HG03520 (cell line): ENCODE data around the gene BLTP3B.
"Not testable (repeated sequence)": the region's sequence is repeated elsewhere in the genome, so short reads cannot be mapped to it uniquely, and the experiment has no call there.

Experiments
- ATAC-seq: cut with Tn5 transposase; IDR thresholded peaks from one replicate; pipeline ENCODE4 v1.9.1; 2021; ENCODE audit warnings: mild to moderate bottlenecking, moderate library complexity; ENCODE audit not compliant: unreplicated experiment

The BLTP3B gene

DNA sequence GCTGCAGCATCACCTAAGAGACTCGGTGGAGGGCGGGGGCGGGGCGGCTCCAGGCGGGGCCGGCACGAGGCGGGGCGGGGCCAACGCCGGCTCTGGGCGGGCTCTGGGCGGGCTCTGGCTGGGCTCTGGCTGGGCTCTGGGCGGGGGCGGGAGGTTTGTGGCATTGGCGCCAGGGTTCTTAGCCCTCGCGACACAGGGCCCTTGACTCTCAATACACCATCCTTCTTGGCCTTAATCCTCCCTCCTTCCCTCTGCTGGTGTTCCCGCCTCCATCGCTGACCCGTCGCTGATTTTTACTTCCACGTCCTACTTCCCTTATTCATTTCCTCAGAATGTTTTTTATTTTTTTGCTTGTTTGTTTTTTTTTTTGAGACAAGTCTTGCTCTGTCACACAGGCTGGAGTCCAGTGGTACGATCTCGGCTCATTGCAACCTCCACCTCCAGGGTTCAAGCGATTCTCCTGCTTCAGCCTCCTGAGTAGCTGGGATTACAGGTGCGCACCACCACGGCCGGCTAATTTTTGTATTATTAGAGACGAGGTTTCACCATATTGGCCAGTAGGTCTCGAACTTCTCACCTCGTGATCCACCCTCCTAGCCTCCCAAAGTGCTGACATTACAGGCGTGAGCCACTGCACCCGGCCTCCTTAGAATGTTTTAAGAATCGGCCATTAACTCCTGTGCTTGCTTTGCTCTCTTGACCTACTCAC, at the start of gene BLTP3B:
Gene BLTP3B (minus strand): TSS at position 24 of the 709 bp plus-strand sequence. CDS start 239 bp downstream, outside the sequence.
- ATAC-seq, result peak; percentile 57

DNA sequence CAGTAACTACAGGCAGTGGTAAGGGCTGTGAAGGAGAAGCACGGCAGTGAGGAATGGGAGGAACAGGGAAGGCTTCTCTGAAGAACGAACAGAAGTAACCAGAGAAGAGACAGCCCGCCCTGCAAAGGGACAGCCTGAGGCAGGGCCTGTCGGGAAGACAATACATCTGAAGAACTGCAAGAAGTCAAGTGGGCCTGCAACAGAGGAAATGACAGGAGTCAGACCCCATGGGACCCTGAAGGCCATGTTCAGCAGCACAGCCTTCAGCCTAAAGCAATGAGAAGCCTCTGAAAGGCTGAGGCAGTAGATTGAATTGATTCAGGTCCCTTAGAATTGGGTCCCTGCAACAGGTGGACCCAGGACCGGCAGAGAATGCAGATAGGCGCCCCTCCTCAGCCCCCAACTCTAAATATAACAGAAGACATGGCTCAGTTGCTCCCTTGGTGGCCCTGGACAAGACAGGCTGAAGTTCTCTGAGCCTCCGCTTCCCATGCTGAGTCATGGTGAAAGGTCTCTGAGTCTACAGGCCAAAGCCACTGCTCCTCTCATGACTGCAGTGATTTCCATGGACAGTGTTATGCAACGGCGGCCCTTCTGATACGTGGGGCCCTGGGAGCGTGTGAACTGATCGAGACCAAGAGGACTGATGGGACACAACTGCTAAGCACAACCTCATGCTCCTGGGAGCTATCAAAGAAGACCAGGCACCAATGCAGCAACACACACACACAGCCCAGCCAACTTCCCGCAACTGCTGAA, 47.1 kb upstream of the BLTP3B start:
- no peak for ATAC-seq

- not testable (repeated sequence) for ATAC-seq
Observed at GRCh38 chr12:100188888-100189635, 46.4 kb upstream of the BLTP3B start.

- ATAC-seq, result no peak
Observed at GRCh38 chr12:100187857-100188519, 45.3 kb upstream of the BLTP3B start.

GRCh38 chr12:100187068-100187467, 44.4 kb upstream of the BLTP3B start:
- no peak for ATAC-seq

- ATAC-seq, result no peak
Observed at GRCh38 chr12:100186071-100186470, 43.4 kb upstream of the BLTP3B start.

DNA sequence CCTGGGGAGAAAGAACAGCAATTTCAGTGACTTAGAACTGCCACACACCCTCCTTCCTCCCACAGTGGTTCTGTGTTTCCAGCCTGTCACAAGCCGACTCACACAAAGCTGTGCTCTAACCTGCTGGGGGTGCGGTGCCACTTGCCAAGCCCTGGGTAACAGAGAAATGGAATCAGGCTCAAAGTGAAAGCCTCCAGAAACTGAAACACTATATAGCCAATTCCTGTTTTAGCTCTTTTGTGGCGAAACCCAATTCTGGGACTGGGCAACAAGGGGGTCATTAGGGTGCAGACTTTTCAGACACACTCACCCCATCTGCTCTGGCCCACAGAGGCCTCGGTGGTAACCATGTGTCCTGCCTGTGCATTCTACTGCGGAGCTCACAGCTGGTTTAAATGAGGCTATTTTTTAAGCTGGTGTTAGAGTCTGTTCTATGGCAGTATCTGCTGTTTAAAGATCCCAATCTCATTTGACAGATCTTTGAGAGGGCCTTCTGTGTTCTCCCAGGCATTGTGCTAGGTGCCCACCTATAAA, 42.8 kb upstream of the BLTP3B start:
- peak; percentile 88 for ATAC-seq

DNA sequence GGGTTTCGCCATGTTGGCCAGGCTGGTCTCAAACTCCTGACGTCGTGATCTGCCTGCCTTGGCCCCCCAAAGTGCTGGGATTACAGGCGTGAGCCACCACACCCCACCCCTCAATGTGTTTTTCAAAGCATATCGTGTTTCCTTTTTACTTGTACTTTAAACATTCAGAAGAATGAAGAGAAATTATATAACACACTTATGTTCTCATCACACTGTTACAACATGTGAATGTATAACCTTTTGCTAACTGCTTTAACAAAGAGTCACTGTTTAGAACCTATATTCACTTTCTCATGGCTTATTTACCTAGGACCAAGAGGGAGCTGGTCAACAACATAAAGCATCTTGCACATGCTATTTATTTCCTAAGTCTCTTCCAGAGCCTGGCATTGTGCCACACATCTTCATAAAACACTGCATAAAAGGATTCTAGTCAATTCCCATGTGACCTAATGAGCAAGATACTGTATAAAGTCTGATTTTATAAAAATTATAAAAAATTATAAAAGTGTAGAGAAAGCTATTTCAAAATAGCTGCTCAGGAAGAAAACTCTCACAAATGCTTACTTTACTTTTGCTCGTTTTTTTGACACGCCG, 42.0 kb upstream of the BLTP3B start:
- no peak for ATAC-seq

DNA sequence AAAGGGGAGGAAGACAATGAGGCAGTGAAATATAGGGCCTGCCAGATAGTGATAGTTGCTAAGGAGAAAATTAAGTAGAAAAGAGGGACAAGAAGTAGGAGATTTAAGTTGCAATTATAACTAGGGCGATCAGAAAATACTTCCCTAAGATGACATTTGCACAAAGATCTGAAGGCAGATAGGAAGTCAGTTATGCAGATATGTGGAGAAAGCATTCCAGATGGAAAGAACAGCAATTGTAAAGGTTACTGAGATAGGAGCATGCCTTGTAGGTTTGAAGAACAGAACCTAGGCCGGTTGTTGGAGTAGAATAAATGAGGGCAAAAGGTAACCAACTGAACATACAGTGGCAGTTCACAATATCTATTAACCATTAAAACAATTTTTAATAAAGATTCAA, 36.6 kb upstream of the BLTP3B start:
- ATAC-seq, result no peak

DNA sequence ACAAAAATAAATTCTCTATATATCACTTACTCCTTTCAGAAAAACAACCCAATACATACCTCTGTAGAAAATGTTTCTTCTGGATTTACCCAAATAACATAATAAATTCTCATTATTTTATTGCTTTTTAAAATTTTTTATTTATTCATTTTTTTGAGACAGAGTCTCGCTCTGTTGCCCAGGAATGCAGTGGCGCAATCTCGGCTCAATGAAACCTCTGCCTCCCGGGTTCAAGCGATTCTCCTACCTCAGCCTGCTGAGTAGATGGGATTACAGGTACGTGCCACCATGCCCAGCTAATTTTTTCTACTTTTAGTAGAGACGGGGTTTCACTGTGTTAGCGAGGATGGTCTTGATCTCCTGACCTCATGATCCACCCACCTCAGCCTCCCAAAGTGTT, 33.8 kb upstream of the BLTP3B start:
- not testable (repeated sequence) for ATAC-seq

- no peak for ATAC-seq
Observed at GRCh38 chr12:100174495-100174894, 31.8 kb upstream of the BLTP3B start.

GRCh38 chr12:100173111-100173510, 30.4 kb upstream of the BLTP3B start:
- no peak for ATAC-seq

DNA sequence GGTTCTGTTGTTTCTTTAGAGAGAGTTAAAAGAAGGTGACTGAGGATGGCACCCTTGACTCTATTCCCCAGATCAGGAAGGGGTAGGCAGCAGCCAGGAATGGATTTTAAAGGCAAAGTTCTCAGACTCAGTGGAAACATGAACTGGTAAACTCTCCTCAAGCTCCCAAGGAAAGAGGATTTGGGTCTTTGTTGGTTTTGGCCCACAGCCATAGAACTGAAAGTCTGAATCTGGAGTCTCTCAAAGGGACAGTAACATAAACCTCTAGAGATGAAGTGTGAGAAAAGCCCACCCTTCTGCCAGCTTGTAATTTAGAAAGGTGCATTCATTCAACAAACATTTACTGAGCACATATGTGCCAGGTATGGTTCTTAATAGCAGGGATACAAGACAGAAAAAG, 28.6 kb upstream of the BLTP3B start:
- ATAC-seq, result no peak

DNA sequence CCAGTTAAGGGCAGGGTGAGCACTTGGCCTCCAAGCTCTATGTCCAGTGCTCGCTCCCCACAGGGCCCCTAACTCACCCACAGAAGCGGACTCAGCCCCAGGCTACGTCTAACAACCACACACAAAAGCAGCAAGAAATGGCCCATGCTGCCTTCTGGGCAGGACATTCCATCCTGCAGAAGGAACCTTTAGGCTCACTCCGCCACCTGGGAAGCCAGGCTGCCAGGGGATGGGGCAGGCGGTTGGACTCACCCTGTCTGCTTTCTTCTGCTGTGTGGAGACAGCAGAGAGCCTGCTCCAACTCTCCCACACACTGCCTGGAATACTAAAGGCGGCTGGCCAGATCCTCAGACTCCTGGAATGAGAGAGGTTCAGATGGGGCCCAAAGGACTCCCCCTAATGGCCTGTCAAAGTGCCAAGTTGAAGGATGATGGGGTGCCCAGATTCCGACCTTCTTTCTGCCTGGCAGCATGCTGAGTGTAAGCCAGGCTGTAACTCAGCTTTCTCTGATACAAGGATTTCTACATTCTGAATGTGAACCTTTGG, 27.7 kb upstream of the BLTP3B start:
- ATAC-seq, result no peak

GRCh38 chr12:100169345-100169744, 26.7 kb upstream of the BLTP3B start:
- ATAC-seq, result no peak

DNA sequence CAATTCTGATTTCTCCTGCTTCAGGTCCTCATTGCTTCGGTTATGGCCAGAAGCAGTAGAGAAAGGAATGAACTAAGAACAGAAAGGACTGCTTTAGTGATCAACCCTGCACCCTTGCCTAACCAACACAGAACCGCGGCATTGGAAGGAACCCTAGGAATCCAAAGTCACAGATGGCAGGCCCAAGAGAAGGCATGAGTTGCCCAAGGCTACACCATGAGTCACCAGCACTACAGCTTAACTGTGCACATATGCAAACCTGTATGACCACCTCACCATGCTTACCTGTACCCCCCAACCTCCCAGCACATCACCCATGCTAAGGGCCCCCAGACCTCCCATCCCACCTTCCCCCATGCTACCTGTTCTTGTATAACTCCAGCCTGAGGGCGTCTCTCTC, 25.9 kb upstream of the BLTP3B start:
- no peak for ATAC-seq

GRCh38 chr12:100166232-100166631, 23.6 kb upstream of the BLTP3B start:
- no peak for ATAC-seq

- no peak for ATAC-seq
Observed at GRCh38 chr12:100165356-100165755, 22.7 kb upstream of the BLTP3B start.

DNA sequence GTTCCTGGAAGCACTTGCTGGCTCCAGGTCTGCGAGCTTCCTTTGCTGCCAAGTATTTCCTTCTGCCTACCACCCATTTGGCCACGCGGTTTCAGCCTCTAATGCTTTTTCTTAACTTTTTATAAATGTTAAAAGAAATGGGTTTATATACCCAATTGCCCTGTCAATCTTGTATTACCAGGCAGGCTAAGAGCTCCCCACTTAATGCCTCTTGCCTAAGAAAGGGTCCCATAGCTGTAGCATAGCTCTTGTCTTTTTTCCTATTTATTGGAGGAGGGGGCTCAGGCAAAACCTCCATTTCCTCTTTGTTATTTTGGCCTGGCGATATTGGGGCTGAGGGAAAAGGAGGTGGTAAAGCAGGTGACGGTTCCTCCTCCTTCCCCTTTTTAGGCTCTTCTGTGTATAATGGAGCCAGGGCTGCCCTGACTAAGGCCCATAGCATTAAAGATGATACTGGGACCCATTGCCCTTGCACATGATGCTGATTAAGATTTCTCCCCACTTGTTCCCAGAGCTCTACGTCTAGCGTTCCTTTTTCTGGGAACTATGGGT, 21.6 kb upstream of the BLTP3B start:
- ATAC-seq, result no peak
